BJ (cell line): ENCODE results near the gene LRRC8D. TPM values are rescaled to one million over a fixed set of nuclear protein-coding genes. Genes with fewer than 3 reads are reported as not detected.
A peak's percentile ranks its signal among the peaks of the same experiment; 100 is the strongest.

Experiments
- CTCF ChIA-PET: fragments of 350-600 bp; formaldehyde crosslinking; extraction: SDS; loops from one replicate; lab custom pipeline; 2021; ENCODE audit warnings: antibody characterized with exemption, inconsistent platforms; lab: Yijun Ruan, JAX
- POLR2A ChIA-PET: fragments of 300-600 bp; sonication (Branson Sonifier 250); formaldehyde crosslinking; extraction: SDS; loops from one replicate; lab custom pipeline; 2021; ENCODE audit warnings: antibody characterized with exemption; lab: Charles Lee
- DNase-seq: peaks from one replicate; pipeline ENCODE4 v3.0.0-alpha.2; 2011; ENCODE audit warnings: low read depth
- H3K27me3 ChIP-seq: 2 replicates; pipeline ENCODE4 v1.6.0; 2011; ENCODE audit warnings: low read length; ENCODE audit not compliant: control insufficient read depth, insufficient read depth
- H3K36me3 ChIP-seq: 2 replicates; pipeline ENCODE4 v1.5.1; 2011; ENCODE audit warnings: low read length; ENCODE audit not compliant: control insufficient read depth, insufficient read depth
- H3K4me3 ChIP-seq: 2 replicates; pipeline ENCODE4 v1.5.1; 2011; ENCODE audit warnings: low read depth, mild to moderate bottlenecking, control low read depth, low read length
- polyA plus RNA-seq: library from polyadenylated mRNA; depleted of rRNA; stranded (reverse); fragments of >200 nt; gene quantifications from 2 replicates; pipeline ENCODE4 v1.2.3, GENCODE V29; 2011
- TF ChIP-seq, protein P1 (sequence below): IDR thresholded peaks from 2 replicates; pipeline ENCODE4 v1.5.1; 2011; ENCODE audit warnings: low read depth, mild to moderate bottlenecking, control low read depth, inconsistent platforms, low read length, moderate library complexity; ENCODE audit not compliant: insufficient read depth

LRRC8D gene
- polyA plus RNA-seq, 1 experiment, result 51.9 TPM

DNA sequence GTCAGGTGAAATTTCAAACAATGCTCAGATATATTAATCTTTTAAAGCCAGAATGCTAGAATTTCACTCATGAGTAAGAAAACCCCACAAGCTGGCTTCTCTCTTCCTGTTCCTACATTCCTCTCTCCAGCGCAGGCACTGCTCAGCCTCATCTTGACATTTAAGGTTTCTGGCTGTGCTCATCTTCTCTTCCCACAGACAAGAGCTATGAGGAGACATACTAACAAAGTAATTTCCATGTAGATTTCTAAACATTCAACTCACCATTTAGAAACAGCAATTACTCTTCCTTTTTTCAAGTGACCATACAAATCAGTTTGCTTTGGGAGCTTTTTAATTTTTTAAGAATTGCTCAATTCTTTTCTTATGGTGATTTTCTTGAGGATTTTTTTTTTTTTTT, 7.8 kb upstream of the LRRC8D start:
- TF ChIP-seq, protein P1, sequence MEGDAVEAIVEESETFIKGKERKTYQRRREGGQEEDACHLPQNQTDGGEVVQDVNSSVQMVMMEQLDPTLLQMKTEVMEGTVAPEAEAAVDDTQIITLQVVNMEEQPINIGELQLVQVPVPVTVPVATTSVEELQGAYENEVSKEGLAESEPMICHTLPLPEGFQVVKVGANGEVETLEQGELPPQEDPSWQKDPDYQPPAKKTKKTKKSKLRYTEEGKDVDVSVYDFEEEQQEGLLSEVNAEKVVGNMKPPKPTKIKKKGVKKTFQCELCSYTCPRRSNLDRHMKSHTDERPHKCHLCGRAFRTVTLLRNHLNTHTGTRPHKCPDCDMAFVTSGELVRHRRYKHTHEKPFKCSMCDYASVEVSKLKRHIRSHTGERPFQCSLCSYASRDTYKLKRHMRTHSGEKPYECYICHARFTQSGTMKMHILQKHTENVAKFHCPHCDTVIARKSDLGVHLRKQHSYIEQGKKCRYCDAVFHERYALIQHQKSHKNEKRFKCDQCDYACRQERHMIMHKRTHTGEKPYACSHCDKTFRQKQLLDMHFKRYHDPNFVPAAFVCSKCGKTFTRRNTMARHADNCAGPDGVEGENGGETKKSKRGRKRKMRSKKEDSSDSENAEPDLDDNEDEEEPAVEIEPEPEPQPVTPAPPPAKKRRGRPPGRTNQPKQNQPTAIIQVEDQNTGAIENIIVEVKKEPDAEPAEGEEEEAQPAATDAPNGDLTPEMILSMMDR, result no peak
- Histone ChIP-seq H3K36me3 (no peaks in the 10 kb centered on the region), H3K4me3 (no peak overlapping the region), H3K27me3 (peaks cover 1% of the 10 kb centered on the region; the same call in 1 of the 2 replicates)
- no peak for DNase-seq
- ChIA-PET POLR2A (interaction anchor here (0.6 kb wide), 1 partner anchor 9 kb away, joined by 6 read pairs; no protein-coding TSS in a partner anchor), CTCF (interaction anchor here (0.6 to 2.6 kb wide), 4 partner anchors 10 to 236 kb away, joined by 3 to 8 read pairs (median 4); no protein-coding TSS in a partner anchor)

DNA sequence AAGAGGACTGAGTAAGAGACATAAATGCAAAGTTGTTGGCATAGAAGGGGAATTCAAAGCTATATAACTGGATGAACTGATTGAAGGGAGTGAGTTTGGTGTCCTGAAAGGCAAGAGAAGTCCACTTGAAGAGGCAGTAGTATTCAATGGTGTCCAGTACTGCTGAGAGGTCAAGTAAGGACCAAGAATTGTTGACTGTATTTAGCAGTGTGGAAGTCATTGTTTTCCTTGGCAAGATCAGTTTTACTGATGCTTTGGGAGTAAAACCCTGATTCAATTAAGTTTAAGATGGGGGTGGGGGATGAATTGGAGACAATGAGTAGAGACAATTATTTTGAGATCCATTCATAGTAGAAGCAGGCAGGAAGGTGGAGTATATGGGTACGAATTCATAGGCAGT, 5.8 kb upstream of the LRRC8D start:
- POLR2A ChIA-PET, result no interaction called here
- no peak overlapping the region for H3K4me3 ChIP-seq
- H3K36me3 ChIP-seq, result no peaks in the 10 kb centered on the region
- no peak for DNase-seq
- H3K27me3 ChIP-seq, result peaks cover 1% of the 10 kb centered on the region; the same call in 1 of the 2 replicates
- TF ChIP-seq, protein P1, result no peak
- CTCF ChIA-PET, result interaction anchor here (2.0 kb wide), 1 partner anchor 10 kb away, joined by 4 read pairs; no protein-coding TSS in a partner anchor

DNA sequence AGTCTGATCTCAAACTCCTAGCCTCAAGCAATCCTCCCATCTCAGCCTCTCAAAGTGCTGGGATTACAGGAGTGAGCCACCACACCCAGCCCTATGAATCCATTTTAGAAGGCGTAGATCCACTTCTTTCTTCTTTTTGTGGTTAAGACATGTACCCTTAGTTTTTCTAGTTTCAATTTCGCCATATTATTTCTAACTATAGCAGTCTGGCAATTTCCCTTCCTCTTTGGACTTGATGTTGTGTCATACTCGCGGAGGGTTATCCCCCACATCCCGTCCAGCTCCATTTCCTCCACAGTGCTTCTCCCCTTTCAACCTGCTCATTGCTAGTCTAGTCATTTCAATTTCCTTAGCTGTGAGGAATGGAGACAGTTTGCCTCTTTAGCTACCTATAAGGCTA, 5.2 kb upstream of the LRRC8D start:
- TF ChIP-seq, protein P1, result no peak
- Histone ChIP-seq H3K4me3 (no peak overlapping the region), H3K36me3 (no peaks in the 10 kb centered on the region), H3K27me3 (peaks cover 1% of the 10 kb centered on the region; the same call in 1 of the 2 replicates)
- ChIA-PET CTCF (interaction anchor here (2.0 kb wide), 1 partner anchor 11 kb away, joined by 4 read pairs; no protein-coding TSS in a partner anchor), POLR2A (no interaction called here)
- no peak for DNase-seq

DNA sequence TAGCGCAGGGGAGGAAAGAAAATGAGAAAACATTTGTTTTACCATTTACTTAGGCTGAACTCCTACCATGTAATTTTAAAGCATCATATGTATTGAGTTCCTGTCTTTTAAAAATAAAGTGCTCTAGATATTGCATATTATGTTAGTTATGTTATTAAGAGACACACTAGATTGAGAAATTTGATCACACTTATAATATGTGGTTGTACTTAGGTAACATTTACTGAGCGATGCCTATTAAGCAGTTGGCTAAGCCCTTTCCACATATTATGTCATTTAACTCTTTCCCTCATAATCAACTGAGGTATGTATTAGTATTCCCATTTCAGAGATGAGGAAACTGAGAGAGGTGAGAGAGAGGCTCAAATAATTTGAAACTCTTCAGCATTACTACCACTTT, 4.5 kb upstream of the LRRC8D start:
- TF ChIP-seq, protein P1, result no peak
- POLR2A ChIA-PET, result no interaction called here
- H3K36me3 ChIP-seq, result no peaks in the 10 kb centered on the region
- no peak overlapping the region for H3K4me3 ChIP-seq
- H3K27me3 ChIP-seq, result peaks cover 1% of the 10 kb centered on the region; the same call in 1 of the 2 replicates
- DNase-seq, result no peak
- CTCF ChIA-PET, result interaction anchor here (2.0 kb wide), 1 partner anchor 12 kb away, joined by 4 read pairs; no protein-coding TSS in a partner anchor

DNA sequence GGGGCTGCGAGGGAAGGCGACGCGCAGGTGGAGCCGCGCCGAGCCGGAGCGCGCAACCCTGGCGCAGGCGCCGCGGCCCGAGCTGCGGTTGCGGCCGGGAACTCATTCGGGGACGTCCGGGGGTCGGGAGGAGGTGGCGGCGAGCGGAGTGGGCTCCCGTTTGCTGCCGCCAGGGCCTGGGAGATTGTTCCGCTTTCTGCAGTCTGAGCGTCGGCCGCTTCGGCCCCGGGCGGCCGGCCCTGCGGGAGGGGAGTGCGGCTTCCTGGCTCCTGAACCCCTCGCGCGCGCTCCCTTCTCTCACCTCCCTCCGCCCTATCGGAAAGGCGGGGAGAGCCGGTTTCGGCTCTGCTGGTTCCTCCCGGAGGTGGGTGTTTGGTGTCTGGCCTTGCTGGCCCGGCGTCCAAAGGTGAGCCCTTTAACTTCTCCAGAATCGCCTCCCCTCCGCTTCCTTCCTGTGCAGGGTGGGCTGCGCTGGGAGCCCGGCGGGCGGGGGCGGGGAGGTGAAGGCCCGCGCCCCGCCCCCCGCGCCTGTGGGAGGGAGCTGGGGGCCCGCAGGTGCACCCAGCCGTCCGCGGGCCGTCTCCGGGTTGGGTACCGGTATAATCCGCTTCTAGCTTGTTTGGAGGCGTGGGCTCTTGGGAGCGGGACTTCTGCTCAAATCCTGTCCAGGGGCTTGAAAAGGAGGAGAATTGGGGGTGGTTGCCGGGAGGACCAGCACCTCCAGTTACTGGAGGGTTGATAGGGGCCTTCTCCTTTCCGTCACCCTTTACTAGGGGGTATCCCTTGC, 683 bp downstream of the LRRC8D start:
- ChIA-PET POLR2A (interaction anchor here (0.6 kb wide), 2 partner anchors 9 to 215 kb away, joined by 5 to 6 read pairs; no protein-coding TSS in a partner anchor), CTCF (interaction anchor here (1.1 to 2.1 kb wide), 5 partner anchors 12 to 167 kb away, joined by 3 to 7 read pairs (median 4); no protein-coding TSS in a partner anchor)
- peaks cover 1% of the 10 kb centered on the region; the same call in 1 of the 2 replicates for H3K27me3 ChIP-seq

More for the DNA sequence above, 683 bp downstream of the LRRC8D start:
- TF ChIP-seq, protein P1, result 0 out of 2 replicates have a peak, but pooled peaks have one; percentile 7
- DNase-seq, result no peak
- Histone ChIP-seq H3K36me3 (no peaks in the 10 kb centered on the region), H3K4me3 (peak overlapping the region; percentile 77)
